Loucy (cell line): ENCODE measurements around the gene CA5A.

Experiments
- H2AFZ ChIP-seq: fragments of 200-600 bp; sonication (generic); 2 replicates; pipeline ENCODE4 v1.6.0; 2016; ENCODE audit warnings: antibody characterized with exemption, mild to moderate bottlenecking, low read length, moderate library complexity
- H3F3A ChIP-seq: fragments of 200-600 bp; 2 replicates; pipeline ENCODE4 v1.6.0; 2016; ENCODE audit warnings: antibody characterized with exemption, low read depth, mild to moderate bottlenecking
- H3K27me3 ChIP-seq: fragments of 200-600 bp; sonication (generic); 2 replicates; pipeline ENCODE4 v1.6.1; 2014; ENCODE audit warnings: low read length, mild to moderate bottlenecking; ENCODE audit not compliant: insufficient read depth, poor library complexity, severe bottlenecking
- H3K36me3 ChIP-seq: fragments of 200-600 bp; sonication (generic); 2 replicates; pipeline ENCODE4 v1.6.1; 2016; ENCODE audit warnings: low read length; ENCODE audit not compliant: insufficient read depth
- H3K4me1 ChIP-seq: fragments of 200-600 bp; sonication (generic); 2 replicates; pipeline ENCODE4 v1.5.1; 2014; ENCODE audit warnings: low read length, mild to moderate bottlenecking; ENCODE audit not compliant: insufficient read depth, poor library complexity, severe bottlenecking
- H3K4me2 ChIP-seq: fragments of 200-600 bp; sonication (generic); 2 replicates; pipeline ENCODE4 v1.6.0; 2014; ENCODE audit warnings: antibody characterized with exemption, low read length, low read depth, mild to moderate bottlenecking; ENCODE audit not compliant: poor library complexity, severe bottlenecking
- H3K4me3 ChIP-seq: fragments of 200-600 bp; sonication (generic); 2 replicates; pipeline ENCODE4 v1.5.1; 2014; ENCODE audit warnings: low read length, mild to moderate bottlenecking, mixed read lengths; ENCODE audit not compliant: poor library complexity, severe bottlenecking
- H3K79me2 ChIP-seq: fragments of 200-600 bp; sonication (generic); 2 replicates; pipeline ENCODE4 v1.6.1; 2014; ENCODE audit warnings: low read length; ENCODE audit not compliant: insufficient read depth
- H3K9ac ChIP-seq: fragments of 200-600 bp; sonication (generic); 2 replicates; pipeline ENCODE4 v1.6.0; 2014; ENCODE audit warnings: mild to moderate bottlenecking, low read depth, low read length, moderate library complexity; ENCODE audit not compliant: poor library complexity, severe bottlenecking
- H3K9me2 ChIP-seq: fragments of 200-600 bp; sonication (generic); replicated peaks from 2 replicates; pipeline ENCODE4 v1.6.1; 2016; ENCODE audit warnings: low read depth, low read length, mixed read lengths
- H3K9me3 ChIP-seq: fragments of 200-600 bp; sonication (generic); 2 replicates; pipeline ENCODE4 v1.6.1; 2014; ENCODE audit warnings: mild to moderate bottlenecking, antibody characterized with exemption, low read length, low read depth; ENCODE audit not compliant: insufficient read depth
- H4K20me1 ChIP-seq: fragments of 200-600 bp; sonication (generic); 2 replicates; pipeline ENCODE4 v1.6.0; 2014; ENCODE audit warnings: antibody characterized with exemption, low read length, mild to moderate bottlenecking; ENCODE audit not compliant: insufficient read depth, poor library complexity, severe bottlenecking
- CTCF ChIP-seq: fragments of 200-600 bp; sonication (generic); conservative IDR thresholded peaks from 2 replicates; pipeline ENCODE4 v1.5.1; 2014; ENCODE audit warnings: mild to moderate bottlenecking, antibody characterized with exemption, low read length
- EZH2phosphoT487 ChIP-seq: fragments of 200-600 bp; IDR thresholded peaks from 2 replicates; pipeline ENCODE4 v1.6.1; 2018; ENCODE audit warnings: antibody characterized with exemption, mild to moderate bottlenecking, moderate library complexity, borderline replicate concordance

CA5A gene

DNA sequence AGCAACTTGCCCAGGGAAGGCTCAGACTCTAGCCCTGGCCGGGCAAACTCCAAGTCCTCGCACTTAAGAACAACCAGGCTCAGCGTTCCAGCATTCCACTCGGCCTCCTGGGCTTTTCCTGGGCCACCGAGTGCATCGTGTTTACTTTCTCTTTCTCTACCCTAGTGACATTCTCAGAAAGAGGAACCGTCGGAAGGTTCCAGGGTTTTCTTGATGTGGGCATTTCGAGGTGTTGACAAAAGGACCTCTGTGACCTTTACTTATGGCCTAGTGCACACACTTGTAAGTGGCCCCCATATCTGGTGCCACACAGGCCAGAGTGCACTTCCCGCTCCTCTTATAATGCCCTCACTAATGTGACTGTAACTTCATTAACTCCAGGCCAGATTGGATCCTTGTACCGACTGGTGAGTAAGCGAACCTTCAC is 11.8 kb upstream of the CA5A start:
- H2AFZ ChIP-seq: no peak overlapping the region
- H3K4me2 ChIP-seq: no peak overlapping the region

GRCh38 chr16:87947356-87948118 is 11.2 kb upstream of the CA5A start:
- TF ChIP-seq CTCF: no peak
- no peak for TF ChIP-seq EZH2phosphoT487
- H3K9me3 ChIP-seq: no peaks in the 10 kb centered on the region
- H4K20me1 ChIP-seq: no peaks in the 10 kb centered on the region
- no peak overlapping the region for H3K9ac ChIP-seq
- no peaks in the 10 kb centered on the region for H3K9me2 ChIP-seq
- H3K4me1 ChIP-seq: peaks cover 5% of the 10 kb centered on the region
- peaks cover 10% of the 10 kb centered on the region for H3K79me2 ChIP-seq
- H3K4me2 ChIP-seq: no peak overlapping the region
- H3F3A ChIP-seq: no peaks in the 10 kb centered on the region
- H3K36me3 ChIP-seq: no peaks in the 10 kb centered on the region
- H3K27me3 ChIP-seq: no peaks in the 10 kb centered on the region
- H2AFZ ChIP-seq: no peak overlapping the region
- H3K4me3 ChIP-seq: no peak overlapping the region

More for the DNA sequence above, 11.8 kb upstream of the CA5A start:
- no peaks in the 10 kb centered on the region for H3K27me3 ChIP-seq
- H3K79me2 ChIP-seq: peaks cover 16% of the 10 kb centered on the region
- H3K9me3 ChIP-seq: no peaks in the 10 kb centered on the region
- H3F3A ChIP-seq: no peaks in the 10 kb centered on the region
- H4K20me1 ChIP-seq: no peaks in the 10 kb centered on the region
- H3K4me3 ChIP-seq: no peak overlapping the region
- H3K9ac ChIP-seq: no peak overlapping the region
- H3K36me3 ChIP-seq: no peaks in the 10 kb centered on the region
- no peaks in the 10 kb centered on the region for H3K9me2 ChIP-seq
- TF ChIP-seq EZH2phosphoT487: no peak
- no peak for TF ChIP-seq CTCF
- H3K4me1 ChIP-seq: peaks cover 8% of the 10 kb centered on the region

DNA sequence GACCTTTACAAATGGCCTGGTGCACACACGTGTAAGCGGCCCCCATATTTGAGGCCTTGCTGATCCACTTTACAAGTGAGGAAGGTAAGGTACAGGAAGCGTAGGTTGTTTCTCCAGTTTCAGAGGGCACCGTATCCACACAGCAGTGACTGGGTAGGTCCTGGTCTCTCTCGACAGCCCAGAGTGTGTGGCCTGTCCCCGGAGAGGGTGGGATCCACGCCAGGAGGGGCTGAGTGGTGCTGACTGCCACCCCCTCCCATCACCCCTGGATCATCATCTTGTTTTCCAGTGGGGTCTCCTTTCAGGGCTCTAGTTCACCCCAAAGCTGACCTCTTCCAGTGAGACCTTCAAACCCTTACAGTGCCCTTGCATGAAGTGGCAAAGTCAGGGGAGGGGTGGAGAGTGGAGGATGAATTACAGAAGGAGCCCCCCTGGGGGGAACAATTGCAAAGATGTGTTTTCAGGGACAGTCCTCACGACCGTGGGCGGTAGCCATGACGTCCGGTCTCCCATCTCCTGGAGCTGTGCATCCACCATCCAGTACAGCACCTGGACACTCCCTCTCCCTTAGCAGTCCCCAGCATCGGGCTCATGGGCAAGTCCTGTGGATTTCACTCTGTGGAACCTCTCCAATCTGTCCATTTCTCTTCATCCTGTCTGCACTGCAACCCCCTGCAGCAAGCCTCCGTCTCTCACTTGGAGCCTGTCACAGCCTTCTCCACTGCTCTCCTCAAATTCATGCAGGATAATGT is 10.4 kb upstream of the CA5A start:
- TF ChIP-seq CTCF (no peak), EZH2phosphoT487 (no peak)
- H2AFZ ChIP-seq: no peak overlapping the region
- no peaks in the 10 kb centered on the region for H3F3A ChIP-seq
- no peak overlapping the region for H3K9ac ChIP-seq
- no peak overlapping the region for H3K4me2 ChIP-seq
- peaks cover 2% of the 10 kb centered on the region; the same call in 1 of the 2 replicates for H3K79me2 ChIP-seq
- H3K9me2 ChIP-seq: no peaks in the 10 kb centered on the region
- no peak overlapping the region for H3K4me3 ChIP-seq
- no peaks in the 10 kb centered on the region for H3K4me1 ChIP-seq
- no peaks in the 10 kb centered on the region for H3K27me3 ChIP-seq
- H4K20me1 ChIP-seq: no peaks in the 10 kb centered on the region
- H3K9me3 ChIP-seq: no peaks in the 10 kb centered on the region
- no peaks in the 10 kb centered on the region for H3K36me3 ChIP-seq
